SK-N-SH treated with all-trans-retinoic acid at 6 μM for 48 hours (cell line): ENCODE data around the gene CHST5.

ENCODE experiments used
- ATAC-seq: fragments of 200-7000 bp; cut with Tn5 transposase; 3 replicates; pipeline ENCODE4 v1.9.1; 2020; ENCODE audit warnings: mild to moderate bottlenecking, moderate library complexity
- ARNTL ChIP-seq: fragments of 450-650 bp; formaldehyde crosslinking; IDR thresholded peaks from 2 replicates; pipeline ENCODE4 v1.5.0; 2020; ENCODE audit warnings: low read depth, mild to moderate bottlenecking, moderate library complexity, borderline replicate concordance
- BACH2 ChIP-seq: fragments of 250-450 bp; sonication (Bioruptor Pico); IDR thresholded peaks from 2 replicates; pipeline ENCODE4 v1.9.0; 2021; ENCODE audit warnings: mild to moderate bottlenecking, borderline replicate concordance
- CSDC2 ChIP-seq: fragments of 250-450 bp; sonication (Bioruptor Pico); IDR thresholded peaks from 2 replicates; pipeline ENCODE4 v1.5.0; 2020; ENCODE audit warnings: mild to moderate bottlenecking, moderate library complexity
- CSRNP3 ChIP-seq: fragments of 250-450 bp; sonication (Bioruptor Pico); IDR thresholded peaks from 2 replicates; pipeline ENCODE4 v1.5.1; 2021; ENCODE audit warnings: mild to moderate bottlenecking, moderate library complexity
- ESRRG ChIP-seq: fragments of 250-450 bp; sonication (Bioruptor Pico); IDR thresholded peaks from 2 replicates; pipeline ENCODE4 v1.6.1; 2021; ENCODE audit warnings: mild to moderate bottlenecking
- GLIS3 ChIP-seq: fragments of 250-450 bp; sonication (Bioruptor Pico); IDR thresholded peaks from 2 replicates; pipeline ENCODE4 v1.5.0; 2020; ENCODE audit warnings: mild to moderate bottlenecking, moderate library complexity
- ISL1 ChIP-seq: fragments of 250-450 bp; sonication (Bioruptor Pico); IDR thresholded peaks from 2 replicates; pipeline ENCODE4 v2.1.2; 2022; ENCODE audit warnings: mild to moderate bottlenecking, moderate library complexity
- OSR1 ChIP-seq: fragments of 250-450 bp; sonication (Bioruptor Pico); IDR thresholded peaks from 2 replicates; pipeline ENCODE4 v1.8.0; 2022; ENCODE audit warnings: moderate library complexity, mild to moderate bottlenecking, inconsistent platforms
- PATZ1 ChIP-seq: fragments of 250-450 bp; sonication (Bioruptor Pico); IDR thresholded peaks from 2 replicates; pipeline ENCODE4 v1.8.0; 2020; ENCODE audit warnings: mild to moderate bottlenecking, moderate library complexity, borderline replicate concordance
- PPARA ChIP-seq: fragments of 250-450 bp; sonication (Bioruptor Pico); IDR thresholded peaks from 2 replicates; pipeline ENCODE4 v1.5.0; 2020; ENCODE audit warnings: mild to moderate bottlenecking, borderline replicate concordance
- SNAI2 ChIP-seq: fragments of 250-450 bp; sonication (Bioruptor Pico); IDR thresholded peaks from 2 replicates; pipeline ENCODE4 v1.5.0; 2020; ENCODE audit warnings: mild to moderate bottlenecking, moderate library complexity
- TCF4 ChIP-seq: fragments of 250-450 bp; sonication (Bioruptor Pico); IDR thresholded peaks from 2 replicates; pipeline ENCODE4 v1.8.0; 2021; ENCODE audit warnings: mild to moderate bottlenecking, moderate library complexity, borderline replicate concordance
- TOX ChIP-seq: fragments of 250-450 bp; sonication (Bioruptor Pico); IDR thresholded peaks from 2 replicates; pipeline ENCODE4 v1.8.0; 2021; ENCODE audit warnings: mild to moderate bottlenecking, moderate library complexity, borderline replicate concordance
- ZC3H10 ChIP-seq: fragments of 250-450 bp; sonication (Bioruptor Pico); IDR thresholded peaks from 2 replicates; pipeline ENCODE4 v1.5.1; 2021; ENCODE audit warnings: mild to moderate bottlenecking, moderate library complexity
- ZFP3 ChIP-seq: fragments of 250-450 bp; sonication (Bioruptor Pico); IDR thresholded peaks from 2 replicates; pipeline ENCODE4 v1.5.0; 2020; ENCODE audit warnings: mild to moderate bottlenecking, moderate library complexity
- ZNF565 ChIP-seq: fragments of 450-650 bp; formaldehyde crosslinking; conservative IDR thresholded peaks from 2 replicates; pipeline ENCODE4 v1.5.0; 2020; ENCODE audit warnings: low read depth, mild to moderate bottlenecking, moderate library complexity
- ZNF70 ChIP-seq: fragments of 450-650 bp; formaldehyde crosslinking; IDR thresholded peaks from 2 replicates; pipeline ENCODE4 v1.5.0; 2020; ENCODE audit warnings: mild to moderate bottlenecking, moderate library complexity
- ZNF8 ChIP-seq: fragments of 450-650 bp; formaldehyde crosslinking; IDR thresholded peaks from 2 replicates; pipeline ENCODE4 v1.5.0; 2020; ENCODE audit warnings: mild to moderate bottlenecking, moderate library complexity
- TF ChIP-seq, protein P1 (sequence below): fragments of 250-450 bp; sonication (Bioruptor Pico); IDR thresholded peaks from 2 replicates; pipeline ENCODE4 v1.5.0; 2020; ENCODE audit warnings: mild to moderate bottlenecking, moderate library complexity
- TF ChIP-seq, protein P2 (sequence below): fragments of 250-450 bp; sonication (Bioruptor Pico); IDR thresholded peaks from 2 replicates; pipeline ENCODE4 v1.8.0; 2021; ENCODE audit warnings: low read depth, mild to moderate bottlenecking, moderate library complexity, borderline replicate concordance

Gene CHST5

DNA sequence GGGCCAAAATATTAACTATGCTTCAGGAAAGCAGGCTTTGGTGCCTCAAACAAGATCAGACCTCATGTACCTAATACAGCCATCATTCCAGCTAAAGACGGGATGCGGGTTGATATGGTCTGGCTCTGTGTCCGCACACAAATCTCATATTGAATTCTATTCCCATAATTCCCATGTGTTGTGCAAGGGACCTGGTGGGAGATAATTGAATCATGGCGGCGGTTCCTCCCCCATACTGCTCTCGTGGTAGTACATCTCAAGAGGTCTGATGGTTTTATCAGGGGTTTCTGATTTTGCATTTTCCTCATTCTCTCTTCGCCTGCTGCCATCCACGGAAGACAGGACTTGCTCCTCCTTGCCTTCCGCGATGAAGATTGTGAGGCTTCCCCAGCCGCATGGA, 21.6 kb downstream of the CHST5 start (continued):
- TF ChIP-seq, protein P1, sequence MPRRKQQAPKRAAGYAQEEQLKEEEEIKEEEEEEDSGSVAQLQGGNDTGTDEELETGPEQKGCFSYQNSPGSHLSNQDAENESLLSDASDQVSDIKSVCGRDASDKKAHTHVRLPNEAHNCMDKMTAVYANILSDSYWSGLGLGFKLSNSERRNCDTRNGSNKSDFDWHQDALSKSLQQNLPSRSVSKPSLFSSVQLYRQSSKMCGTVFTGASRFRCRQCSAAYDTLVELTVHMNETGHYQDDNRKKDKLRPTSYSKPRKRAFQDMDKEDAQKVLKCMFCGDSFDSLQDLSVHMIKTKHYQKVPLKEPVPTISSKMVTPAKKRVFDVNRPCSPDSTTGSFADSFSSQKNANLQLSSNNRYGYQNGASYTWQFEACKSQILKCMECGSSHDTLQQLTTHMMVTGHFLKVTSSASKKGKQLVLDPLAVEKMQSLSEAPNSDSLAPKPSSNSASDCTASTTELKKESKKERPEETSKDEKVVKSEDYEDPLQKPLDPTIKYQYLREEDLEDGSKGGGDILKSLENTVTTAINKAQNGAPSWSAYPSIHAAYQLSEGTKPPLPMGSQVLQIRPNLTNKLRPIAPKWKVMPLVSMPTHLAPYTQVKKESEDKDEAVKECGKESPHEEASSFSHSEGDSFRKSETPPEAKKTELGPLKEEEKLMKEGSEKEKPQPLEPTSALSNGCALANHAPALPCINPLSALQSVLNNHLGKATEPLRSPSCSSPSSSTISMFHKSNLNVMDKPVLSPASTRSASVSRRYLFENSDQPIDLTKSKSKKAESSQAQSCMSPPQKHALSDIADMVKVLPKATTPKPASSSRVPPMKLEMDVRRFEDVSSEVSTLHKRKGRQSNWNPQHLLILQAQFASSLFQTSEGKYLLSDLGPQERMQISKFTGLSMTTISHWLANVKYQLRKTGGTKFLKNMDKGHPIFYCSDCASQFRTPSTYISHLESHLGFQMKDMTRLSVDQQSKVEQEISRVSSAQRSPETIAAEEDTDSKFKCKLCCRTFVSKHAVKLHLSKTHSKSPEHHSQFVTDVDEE (CRISPR knock-in tag), result no peak
- TF ChIP-seq TOX (CRISPR knock-in tag) (no peak), TCF4 (CRISPR knock-in tag) (no peak), ESRRG (no peak), ARNTL (no peak), ZFP3 (CRISPR knock-in tag) (no peak), SNAI2 (CRISPR knock-in tag) (no peak), GLIS3 (no peak), CSRNP3 (CRISPR knock-in tag) (no peak)
- TF ChIP-seq, all 23 proteins: peak for 0

GRCh38 chr16:75506574-75506973, 29.3 kb downstream of the CHST5 start:
- peak; percentile 24; the same call in 1 of the 3 replicates for ATAC-seq
- TF ChIP-seq ESRRG (no peak), SNAI2 (CRISPR knock-in tag) (no peak), CSRNP3 (CRISPR knock-in tag) (no peak), ZC3H10 (CRISPR knock-in tag) (no peak), PPARA (CRISPR knock-in tag) (no peak), ISL1 (CRISPR knock-in tag) (no peak), ZNF565 (CRISPR knock-in tag) (no peak), GLIS3 (no peak), ZNF70 (CRISPR knock-in tag) (no peak), BACH2 (no peak), OSR1 (CRISPR knock-in tag) (no peak), CSDC2 (CRISPR knock-in tag) (no peak), ARNTL (no peak)
- TF ChIP-seq, protein P2, sequence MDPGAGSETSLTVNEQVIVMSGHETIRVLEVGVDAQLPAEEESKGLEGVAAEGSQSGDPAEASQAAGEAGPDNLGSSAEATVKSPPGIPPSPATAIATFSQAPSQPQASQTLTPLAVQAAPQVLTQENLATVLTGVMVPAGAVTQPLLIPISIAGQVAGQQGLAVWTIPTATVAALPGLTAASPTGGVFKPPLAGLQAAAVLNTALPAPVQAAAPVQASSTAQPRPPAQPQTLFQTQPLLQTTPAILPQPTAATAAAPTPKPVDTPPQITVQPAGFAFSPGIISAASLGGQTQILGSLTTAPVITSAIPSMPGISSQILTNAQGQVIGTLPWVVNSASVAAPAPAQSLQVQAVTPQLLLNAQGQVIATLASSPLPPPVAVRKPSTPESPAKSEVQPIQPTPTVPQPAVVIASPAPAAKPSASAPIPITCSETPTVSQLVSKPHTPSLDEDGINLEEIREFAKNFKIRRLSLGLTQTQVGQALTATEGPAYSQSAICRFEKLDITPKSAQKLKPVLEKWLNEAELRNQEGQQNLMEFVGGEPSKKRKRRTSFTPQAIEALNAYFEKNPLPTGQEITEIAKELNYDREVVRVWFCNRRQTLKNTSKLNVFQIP (CRISPR knock-in tag), result no peak

- TF ChIP-seq ZNF8 (CRISPR knock-in tag), result no peak
- TF ChIP-seq, protein P2 (CRISPR knock-in tag), result no peak
- TF ChIP-seq PPARA (CRISPR knock-in tag), result no peak
- no peak for TF ChIP-seq OSR1 (CRISPR knock-in tag)
- TF ChIP-seq PATZ1 (CRISPR knock-in tag), result no peak
- TF ChIP-seq BACH2, result no peak
- no peak for TF ChIP-seq ZFP3 (CRISPR knock-in tag)
- TF ChIP-seq CSDC2 (CRISPR knock-in tag), result no peak
- no peak for TF ChIP-seq ESRRG
- no peak for TF ChIP-seq ZNF70 (CRISPR knock-in tag)
- no peak for TF ChIP-seq SNAI2 (CRISPR knock-in tag)
- TF ChIP-seq TCF4 (CRISPR knock-in tag), result no peak
- TF ChIP-seq GLIS3, result no peak
- no peak for ATAC-seq
These were observed 29.8 kb downstream of the CHST5 start for GRCh38 chr16:75506107-75506506.
